NCI-H2107 treated with DMSO at 0.1 percent for 48 hours (cell line): ENCODE data around the gene TMOD3.
"Not testable (repeated sequence)": the region's sequence is repeated elsewhere in the genome, so short reads cannot be mapped to it uniquely, and the experiment has no call there.

Source experiments
- DNase-seq: peaks from one replicate; lab custom pipeline; 2025; ENCODE audit not compliant: unreplicated experiment; lab: John Stamatoyannopoulos, UW

The TMOD3 gene

DNA sequence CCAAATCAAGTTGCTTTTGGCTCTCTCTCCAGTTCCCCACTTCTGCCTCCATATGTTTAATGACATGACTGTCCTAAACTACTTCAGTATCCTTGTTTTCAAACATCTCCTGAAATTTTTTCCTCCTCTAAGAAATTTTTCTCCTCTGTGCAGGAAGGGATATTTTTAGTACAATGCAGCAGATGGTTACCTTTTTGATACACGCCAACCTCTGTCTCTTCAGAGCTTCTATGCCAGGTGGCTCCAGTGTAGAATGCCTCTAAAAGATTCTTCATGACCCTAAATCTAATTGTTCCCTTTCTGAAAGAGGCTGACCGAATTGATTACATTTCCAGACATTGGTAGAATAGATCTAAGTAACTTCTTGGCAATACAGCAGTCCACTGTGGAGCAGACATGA is 33.7 kb downstream of the TMOD3 start:
- DNase-seq: no peak

DNA sequence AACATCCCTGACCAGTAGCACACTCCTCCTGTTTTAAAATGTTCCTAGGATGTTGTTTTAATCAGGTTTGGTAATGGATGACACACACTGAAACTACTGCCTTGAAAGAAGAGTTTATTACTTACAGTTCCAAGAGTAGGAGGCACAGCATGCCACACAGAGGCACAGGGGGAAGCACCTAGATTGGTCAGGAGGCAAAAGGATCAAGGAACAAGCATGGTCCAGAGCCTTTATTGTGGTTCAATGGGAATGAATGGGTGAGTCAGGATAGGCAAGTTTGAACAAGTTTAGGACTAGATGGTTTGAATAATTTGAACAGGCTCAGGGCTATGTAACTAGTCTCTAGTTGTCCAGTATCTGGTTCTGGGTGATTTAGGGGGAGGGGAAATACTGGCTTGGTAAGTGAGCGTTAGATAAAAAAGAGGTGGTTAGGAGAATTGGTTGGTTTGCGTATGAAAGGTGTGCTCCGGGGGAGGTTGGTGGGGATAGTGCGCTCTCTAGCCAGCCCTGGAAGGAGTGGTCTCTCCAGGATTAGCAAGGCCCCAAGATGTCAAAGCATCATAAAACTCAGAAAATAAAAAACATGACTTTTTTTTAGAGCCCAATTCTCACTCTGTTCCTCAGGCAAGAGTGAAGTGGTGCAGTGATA is 35.1 kb downstream of the TMOD3 start:
- DNase-seq: no peak

DNA sequence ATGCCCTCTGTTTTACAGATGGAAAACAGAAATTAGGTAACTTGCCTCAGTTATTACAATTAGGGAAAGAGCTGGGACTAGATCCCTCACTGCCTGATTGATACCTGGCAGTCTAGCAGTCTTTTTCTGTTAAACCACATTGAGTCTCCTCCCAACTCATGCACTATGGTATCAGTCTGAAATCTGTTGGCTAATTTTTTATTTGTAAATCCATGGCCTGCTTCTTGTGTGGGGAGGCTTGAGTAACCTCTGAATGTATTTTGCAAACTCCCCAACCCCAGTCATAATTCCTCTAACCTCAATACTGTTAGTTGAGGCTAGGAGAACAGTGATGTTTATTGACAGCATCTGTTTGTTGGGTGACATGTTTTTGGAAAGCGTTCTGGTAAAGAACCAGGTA is 35.9 kb downstream of the TMOD3 start:
- DNase-seq: no peak

DNA sequence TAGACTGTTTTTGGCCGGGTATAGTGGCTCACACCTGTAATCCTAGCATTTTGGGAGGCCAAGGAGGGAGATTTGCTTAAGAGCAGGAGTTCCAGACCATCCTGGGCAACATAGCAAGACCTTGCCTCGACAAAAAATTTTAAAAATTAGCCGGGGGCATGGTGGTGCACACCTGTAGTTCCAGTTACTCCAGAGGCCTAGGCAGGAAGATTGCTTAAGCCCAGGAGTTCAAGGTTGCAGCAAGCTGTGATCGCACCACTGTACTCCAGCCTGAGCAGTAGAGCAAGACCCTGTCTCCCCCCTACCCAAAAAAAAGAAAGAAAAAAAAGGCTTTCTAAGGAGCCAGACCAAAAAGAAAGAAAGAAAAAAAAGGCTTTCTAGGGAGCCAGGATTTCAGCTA is 36.7 kb downstream of the TMOD3 start:
- DNase-seq: no peak

DNA sequence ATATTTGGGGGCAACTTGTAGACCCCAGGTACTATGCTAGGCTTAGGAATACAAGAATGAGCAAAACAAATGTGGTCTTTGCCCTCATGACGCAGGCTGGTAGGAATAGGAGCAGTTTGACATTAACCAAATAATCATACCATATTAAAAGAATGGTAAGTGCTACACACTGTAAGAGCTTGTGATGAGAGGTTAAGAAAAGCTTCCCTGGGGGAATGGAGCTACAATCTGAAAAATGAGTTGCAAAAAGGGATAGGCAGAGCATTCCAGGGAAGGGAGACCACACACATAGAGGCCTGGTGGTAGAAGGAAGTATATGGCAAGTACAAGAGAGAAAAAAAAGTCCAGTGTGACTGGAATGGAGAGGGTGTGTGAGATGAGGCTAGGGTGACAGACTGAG is 37.3 kb downstream of the TMOD3 start:
- DNase-seq: no peak

DNA sequence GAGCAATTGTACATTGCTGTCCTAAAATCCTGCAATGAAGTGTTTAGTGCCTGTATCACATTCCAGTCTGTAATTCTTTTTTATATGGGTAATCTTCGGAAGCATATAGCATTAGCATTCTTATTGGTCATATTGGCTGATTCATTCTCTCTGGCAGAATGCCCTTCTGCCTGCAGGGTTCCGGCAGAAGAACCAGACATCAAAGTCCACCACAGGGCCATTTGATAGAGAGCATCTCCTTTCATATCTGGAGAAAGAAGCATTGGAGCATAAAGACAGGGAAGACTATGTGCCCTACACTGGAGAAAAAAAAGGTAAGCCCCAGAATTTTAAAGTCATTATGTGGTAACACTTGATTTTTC is 39.6 kb downstream of the TMOD3 start:
- DNase-seq: no peak

DNA sequence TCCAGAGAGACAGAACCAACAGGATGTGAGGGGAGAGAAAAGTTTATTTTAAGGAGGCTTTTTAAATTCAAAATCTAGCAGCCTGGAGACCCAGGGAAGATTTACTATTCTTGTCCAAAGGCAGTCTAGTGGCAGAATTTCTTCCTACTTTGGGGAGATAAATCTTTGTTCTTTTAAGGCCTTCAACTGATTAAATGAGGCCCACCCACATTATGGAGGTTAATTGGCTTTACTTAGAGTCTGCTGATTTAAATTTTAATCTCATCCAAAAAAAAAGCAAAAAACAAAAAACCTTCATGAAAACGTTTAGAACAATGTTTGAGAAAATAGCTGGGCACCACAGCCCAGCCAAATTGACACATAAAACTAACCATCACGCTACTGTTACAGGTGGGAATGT is 41.3 kb downstream of the TMOD3 start:
- DNase-seq: no peak

DNA sequence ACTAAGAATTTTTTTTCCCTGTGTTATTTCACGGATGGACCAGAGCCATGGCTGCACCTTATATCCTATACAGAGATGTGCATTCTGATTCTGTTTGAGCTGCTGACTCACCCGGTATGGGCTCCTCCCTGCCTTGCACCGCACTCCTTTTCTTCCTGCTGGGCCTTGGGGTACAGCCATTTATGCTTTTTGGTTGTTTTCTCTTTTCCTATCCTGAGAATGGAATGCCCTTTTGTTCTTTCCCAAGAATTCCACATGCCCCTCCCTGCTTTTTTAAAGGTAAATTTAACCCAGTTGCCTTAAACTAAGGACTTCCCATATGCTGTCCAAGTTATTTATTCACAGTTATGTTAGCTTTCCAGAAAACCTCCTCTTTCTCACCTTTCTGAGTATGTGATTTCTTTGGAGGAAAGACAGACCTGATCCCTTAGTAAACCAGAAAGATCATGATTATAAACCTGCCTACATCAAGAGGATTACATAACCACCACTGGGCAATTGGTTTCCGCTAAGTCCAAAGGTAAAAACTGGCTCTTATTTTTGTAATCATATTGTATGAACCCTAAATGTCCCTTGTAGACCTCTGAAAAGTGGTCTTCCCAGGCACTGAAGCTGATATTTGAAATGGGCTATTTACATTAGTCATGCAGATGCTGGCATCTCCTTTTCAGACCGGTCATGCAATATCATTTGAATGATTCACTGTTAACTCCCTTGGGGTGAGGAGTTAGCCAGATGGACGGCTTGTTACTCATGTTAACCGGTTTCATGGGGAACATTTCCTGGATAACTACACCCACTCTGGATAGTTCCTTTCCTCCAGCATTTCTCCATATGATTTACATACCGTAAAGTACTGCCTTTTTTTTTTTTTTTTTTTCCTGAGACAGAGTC is 45.5 kb downstream of the TMOD3 start:
- no peak for DNase-seq

DNA sequence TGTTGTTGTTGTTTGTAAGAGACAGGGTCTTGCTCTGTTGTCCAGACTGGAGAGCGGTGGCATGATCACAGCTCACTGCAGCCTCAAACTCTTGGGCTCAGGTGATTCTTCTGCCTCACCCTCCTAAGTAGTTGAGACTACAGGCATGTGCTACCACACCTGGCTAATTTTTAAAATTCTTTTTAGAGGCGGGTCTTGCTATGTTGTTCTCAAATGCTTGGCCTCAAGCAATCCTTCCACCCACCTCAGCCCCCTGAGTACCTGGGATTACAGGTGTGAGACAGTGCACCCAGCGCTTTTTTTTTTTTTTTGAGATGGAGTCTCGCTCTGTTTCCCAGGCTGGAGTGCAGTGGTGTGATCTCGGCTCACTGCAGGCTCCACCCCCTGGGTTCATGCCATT is 46.7 kb downstream of the TMOD3 start:
- DNase-seq: no peak

DNA sequence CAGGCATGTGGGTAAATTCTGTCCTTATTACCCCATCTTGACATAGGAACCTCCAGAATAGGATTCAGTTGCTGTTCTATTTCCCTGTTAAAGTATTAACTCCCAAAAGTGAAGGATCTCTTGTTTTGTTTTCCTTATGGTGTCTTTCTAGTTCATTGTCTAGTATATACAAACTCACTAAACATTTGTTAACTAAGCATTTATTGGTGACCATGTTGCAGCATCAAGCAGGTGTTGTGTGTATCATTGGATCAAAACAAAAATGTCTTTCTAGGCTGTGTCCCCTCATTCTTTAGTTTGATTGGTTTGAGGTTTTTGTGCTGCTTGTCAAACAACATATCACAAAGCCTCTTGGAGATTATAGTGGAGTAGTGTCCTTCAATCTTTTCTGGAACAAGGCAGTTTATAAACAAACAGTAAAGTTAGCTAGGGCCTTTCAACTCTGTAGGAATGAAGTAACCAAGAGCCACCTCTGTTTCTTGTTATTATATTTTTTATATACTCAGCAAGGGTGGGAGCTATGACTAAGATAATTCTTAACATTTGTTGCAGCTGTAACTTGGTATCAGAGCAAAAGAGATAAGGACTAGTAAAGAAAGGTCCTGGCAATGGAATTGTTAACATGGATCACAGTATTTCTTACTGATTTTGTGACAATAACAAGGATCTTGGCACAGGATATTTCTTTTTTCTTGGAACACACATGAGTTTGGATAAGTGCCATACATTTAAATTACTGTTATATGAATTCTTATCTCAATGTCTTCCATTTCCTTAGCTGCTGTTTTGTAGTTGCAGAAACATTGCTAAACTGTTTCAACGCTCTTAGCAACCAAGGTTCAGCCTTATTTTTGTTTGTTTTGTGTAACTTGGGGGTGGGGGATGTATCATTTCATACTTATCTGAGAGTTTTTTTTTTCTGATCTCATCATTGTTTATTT is 49.3 kb downstream of the TMOD3 start:
- no peak for DNase-seq

DNA sequence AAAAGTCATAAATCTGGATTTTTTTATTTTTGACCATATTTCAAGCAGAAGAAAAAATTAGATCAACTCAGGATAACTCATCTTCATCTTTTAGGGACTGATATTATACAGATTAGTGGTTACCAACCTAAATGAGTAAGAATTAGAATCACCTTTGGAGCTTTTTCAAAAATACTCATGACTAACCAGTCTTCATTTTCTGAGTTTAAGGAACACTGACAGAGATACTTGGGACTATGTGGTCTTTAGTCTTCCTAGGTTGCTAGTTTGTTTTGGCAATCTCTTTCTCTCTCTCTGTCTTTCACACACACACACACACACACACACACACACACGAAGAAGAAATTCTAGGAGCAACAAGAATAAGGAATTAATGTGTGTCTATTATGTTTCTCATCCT is 50.1 kb downstream of the TMOD3 start:
- DNase-seq: no peak

DNA sequence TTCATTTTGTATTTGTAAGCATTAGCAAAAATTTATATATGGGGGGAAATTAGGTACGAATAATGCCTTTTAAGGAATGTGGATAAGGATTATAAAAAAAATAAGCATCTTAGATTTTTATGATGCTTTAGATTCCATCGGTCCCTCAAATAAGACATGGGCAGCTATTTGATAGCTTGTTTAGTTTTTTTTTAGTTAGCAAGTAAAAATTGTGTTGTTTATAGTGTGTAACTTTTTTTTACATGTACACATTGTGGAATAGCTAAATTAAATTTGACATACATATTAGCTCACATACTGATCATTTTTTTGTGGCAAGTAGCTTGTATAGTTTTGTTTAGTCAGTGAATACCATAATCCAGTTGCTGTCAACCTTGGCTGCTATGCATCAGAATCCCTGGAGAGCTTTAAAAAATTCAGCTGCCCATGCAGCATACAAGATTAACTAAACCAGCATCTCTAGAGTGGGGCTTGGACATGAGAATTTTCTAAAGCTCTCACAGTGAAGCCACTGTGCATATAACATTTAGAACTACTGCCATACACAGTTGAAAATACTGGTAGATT is 53.9 kb downstream of the TMOD3 start:
- DNase-seq: no peak

DNA sequence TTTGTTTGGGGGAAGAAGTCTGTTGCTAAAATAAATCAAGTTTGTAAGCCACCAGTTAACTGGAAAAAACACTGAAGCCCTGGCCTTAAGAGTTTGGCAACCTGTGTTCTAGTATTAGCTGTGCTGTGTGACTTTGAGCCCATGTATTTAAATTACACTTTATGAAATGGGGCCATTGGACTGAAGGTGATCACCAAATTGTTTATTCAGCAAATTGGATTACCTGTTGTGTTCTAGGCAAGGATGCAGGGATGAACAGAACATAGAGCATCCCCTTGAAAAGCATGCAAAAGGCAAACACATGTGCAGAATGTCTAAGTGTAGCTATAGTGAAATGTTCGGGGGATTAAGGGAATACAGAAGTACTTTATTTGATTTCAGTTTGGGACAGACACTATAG is 54.6 kb downstream of the TMOD3 start:
- no peak for DNase-seq

DNA sequence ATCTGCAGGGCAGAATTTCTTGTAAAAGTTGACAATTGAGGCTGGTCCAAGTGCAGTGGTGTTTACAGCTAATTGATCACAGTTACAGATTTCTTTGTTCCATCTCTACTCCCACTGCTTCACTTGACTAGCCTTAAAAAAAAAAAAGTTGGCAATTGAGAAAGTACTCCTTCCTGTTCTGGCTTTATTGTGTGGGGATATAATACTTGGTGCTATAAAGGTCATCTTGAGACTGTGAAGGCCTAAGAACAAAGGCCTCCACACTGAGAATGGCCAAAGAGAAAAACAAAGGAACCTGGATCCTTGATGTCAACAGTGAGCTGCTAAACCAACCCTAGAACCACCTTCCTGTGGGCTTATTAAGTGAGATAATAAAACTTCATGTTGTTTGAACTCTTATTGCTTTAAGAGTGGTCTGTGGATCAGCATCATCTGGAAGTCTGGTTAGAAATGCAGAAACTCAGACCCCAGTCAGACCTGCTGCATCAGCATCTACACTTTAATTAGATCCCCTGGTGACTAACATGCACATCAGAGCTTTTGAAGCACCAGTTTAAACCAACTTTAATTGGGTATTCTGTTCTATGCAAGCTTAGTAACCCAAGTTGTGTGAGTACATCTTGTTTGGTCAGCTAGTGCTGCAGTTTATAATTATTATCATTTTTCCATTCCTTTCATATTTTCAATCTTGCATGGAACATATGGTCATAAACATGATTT is 55.2 kb downstream of the TMOD3 start:
- no peak for DNase-seq

DNA sequence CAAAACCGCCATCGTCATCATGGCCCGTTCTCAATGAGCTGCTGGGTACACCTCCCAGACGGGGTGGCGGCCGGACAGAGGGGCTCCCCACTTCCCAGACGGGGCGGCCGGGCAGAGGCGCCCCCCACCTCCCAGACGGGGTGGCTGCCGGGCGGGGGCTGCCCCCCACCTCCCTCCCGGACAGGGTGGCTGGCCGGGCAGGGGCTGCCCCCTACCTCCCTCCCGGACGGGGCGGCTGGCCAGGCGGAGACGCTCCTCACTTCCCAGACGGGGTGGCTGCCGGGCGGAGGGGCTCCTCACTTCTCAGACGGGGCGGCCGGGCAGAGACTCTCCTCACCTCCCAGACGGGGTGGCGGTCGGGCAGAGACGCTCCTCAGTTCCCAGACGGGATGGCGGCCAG is 56.3 kb downstream of the TMOD3 start:
- not testable (repeated sequence) for DNase-seq

DNA sequence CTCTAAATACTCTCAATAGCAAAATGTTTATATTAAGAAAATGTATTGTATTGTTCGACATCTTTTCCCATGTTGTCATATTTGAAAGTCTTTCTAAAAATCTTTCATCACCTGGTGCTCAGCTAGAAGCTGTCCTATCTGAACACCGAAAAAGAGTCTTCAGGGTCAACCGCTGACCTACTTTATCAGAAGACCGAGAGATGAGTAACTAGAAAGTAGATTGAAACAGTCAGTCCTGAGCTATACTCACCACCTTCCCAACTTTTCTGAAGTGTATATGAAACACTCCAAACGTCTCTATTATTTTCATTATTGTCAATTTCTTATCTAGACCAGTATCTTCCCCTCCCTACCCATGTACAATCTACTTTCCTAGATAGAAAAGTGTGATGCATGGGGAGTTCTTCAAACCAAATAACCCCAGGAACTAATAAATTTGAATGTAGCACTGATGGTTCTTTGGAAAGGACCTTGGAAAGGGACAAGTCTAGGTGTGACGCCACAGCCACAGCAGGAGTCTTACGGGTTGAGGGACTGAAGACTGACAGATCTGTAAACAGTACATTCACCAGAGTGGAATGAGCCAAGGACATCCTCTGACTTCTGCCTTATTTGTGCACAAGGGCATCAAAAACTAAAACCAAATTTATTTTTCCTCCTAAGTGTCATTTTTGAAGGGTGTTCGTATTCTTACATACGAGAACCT is 58.6 kb downstream of the TMOD3 start:
- no peak for DNase-seq

DNA sequence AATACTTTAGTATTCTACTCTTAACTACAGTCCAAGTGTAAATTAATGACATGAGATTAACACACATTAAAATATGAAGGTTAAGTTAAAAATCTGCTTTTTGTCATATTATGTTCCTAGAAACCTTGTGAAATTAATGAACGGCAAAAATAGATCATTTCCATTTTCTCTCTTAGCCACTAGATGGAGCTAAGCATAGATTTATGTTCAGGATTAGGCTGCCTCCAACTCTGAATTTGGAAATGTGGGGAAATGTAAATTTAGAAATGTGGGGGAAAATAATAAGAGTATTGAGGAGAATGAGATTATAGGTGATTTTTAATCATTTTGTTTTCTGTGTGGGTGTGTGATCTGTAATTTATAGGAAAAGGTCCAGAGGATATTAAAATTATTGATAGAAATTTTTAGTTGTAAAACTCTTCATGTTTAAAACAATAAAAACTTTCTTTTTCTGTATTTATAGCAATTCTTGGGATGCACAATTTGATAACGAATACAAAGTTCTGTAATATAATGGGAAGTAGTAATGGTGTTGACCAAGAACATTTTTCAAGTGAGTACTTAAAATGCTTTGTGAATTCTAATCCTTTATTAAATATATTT is 59.2 kb downstream of the TMOD3 start:
- DNase-seq: peak; percentile 1

DNA sequence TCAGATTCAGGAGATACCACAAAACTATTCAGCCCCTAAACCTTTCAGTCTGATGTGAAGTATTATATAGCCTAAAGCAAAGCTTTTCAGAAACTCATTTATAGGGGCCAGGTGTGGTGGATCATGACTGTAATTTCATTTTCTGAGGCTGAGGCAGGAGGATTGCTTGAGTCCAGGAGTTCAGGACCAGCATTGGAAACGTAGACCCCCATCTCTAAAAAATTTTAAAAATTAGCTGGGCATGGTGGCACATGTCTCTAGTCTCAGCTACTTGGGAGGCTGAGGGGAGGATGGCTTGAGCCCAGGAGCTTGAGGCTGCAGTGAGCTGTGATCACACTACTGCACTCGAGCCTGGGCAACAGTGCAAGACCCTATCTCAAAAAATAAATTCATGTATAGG is 60.0 kb downstream of the TMOD3 start:
- DNase-seq: no peak

DNA sequence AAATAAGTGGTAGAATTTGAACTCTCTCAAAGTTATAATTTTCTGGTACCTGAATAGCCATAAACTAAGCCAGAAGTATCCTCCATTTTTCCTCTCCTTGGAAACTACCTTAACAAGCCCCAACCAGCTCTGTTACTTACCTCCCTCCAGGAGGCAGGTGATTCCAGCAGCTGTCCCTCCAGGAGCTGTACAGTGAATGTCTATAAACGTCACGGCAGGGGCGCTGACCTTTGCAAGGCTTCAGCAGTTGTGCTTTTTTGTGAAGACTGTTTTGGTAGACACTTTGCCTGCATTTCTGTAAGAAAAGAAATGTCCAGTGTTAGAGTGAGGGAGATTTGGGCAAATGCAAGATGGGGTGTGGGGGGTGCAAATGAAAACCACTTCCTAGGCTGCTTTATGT is 75.0 kb downstream of the TMOD3 start:
- no peak for DNase-seq

DNA sequence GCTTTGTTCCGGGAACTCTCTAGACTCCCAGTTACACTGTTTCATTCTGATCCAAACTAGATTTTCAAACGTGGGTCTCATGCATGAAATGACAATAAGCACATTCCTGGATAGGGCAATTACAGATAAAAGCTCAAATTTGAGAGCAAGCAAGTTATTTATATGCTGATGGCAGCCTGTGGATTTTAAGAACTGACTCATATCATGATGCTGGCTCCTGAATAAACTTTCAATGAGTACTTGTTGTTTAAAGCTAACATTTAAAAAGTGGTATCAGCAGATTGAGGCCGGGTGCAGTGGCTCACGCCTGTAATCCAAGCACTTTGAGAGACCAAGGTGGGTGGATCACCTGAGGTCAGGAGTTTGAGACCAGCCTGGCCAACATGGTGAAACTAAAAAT is 75.5 kb downstream of the TMOD3 start:
- DNase-seq: no peak
